Measurements from ENCODE around the gene SUPT6H. TPM values are rescaled to one million over a fixed set of nuclear protein-coding genes. Genes with fewer than 3 reads are reported as not detected.

The SUPT6H gene
- total RNA-seq, 2 experiments from 2014 or later: 81.4 to 87.1 TPM

- POLR2A ChIA-PET: no interaction called here
- H3K4me3 Mint-ChIP-seq: no peak overlapping the region
- peaks cover 43% of the 10 kb centered on the region for H3K36me3 Mint-ChIP-seq
- H3K9me3 Mint-ChIP-seq: no peaks in the 10 kb centered on the region
- H3K4me1 Mint-ChIP-seq: no peaks in the 10 kb centered on the region
- H3K27ac Mint-ChIP-seq: no peak overlapping the region
- ATAC-seq (ENCODE audit: low read depth): no peak
- H3K27me3 Mint-ChIP-seq: no peaks in the 10 kb centered on the region
- DNase-seq: no peak
Measured at GRCh38 chr17:28689011-28689410, 27.0 kb downstream of the SUPT6H start.

- Mint-ChIP-seq H3K27me3 (no peaks in the 10 kb centered on the region), H3K27ac (no peak overlapping the region), H3K36me3 (peaks cover 17% of the 10 kb centered on the region), H3K9me3 (no peaks in the 10 kb centered on the region), H3K4me3 (no peak overlapping the region), H3K4me1 (no peaks in the 10 kb centered on the region)
- no peak for ATAC-seq (ENCODE audit: low read depth)
- POLR2A ChIA-PET: no interaction called here
- DNase-seq: no peak
Measured at GRCh38 chr17:28693869-28694268, 31.9 kb downstream of the SUPT6H start.

DNA sequence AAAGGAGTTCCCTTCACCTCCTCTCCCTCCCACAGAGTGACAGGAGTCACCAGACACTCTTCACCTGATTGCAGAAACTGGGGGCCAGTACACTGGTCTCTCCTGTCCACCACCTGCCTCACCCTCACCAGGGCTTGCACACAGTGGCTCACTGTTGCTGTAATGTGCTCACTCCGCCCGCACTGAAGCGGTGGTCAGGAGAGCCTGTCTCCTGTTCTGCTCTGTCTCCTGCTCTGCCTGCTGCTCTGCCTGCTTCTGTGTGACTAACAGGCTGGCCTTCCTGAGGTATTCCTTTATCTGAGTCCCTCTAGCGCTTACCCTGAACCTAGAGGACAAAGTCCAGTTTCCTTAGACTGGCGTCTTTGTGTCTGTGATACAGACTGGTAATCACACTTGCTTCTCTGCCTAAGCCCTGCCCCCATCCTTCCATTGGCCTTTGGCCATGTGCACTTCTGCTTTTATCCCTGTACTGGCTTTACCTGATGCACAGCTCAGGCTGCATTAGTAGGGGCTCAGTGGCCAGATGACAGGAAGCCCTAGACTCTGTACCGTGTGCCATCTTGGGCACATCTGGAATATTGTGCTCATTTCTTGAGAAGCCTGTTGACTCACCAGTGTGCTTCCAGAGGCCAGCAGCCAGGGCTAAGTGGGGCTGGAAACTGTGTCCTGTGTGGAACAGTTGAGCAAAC lies 36.4 kb downstream of the SUPT6H start:
- Mint-ChIP-seq H3K4me3 (no peak overlapping the region), H3K27me3 (no peaks in the 10 kb centered on the region)
- POLR2A ChIA-PET: no interaction called here

GRCh38 chr17:28700278-28700677 lies 38.3 kb downstream of the SUPT6H start:
- Mint-ChIP-seq H3K27me3 (no peaks in the 10 kb centered on the region), H3K36me3 (peaks cover 9% of the 10 kb centered on the region), H3K9me3 (no peaks in the 10 kb centered on the region), H3K4me1 (no peaks in the 10 kb centered on the region), H3K4me3 (no peak overlapping the region), H3K27ac (no peak overlapping the region)
- ATAC-seq (ENCODE audit: low read depth) (no peak), DNase-seq (no peak)
- POLR2A ChIA-PET: no interaction called here

More for the DNA sequence above, 36.4 kb downstream of the SUPT6H start:
- ATAC-seq (ENCODE audit: low read depth) (no peak), DNase-seq (no peak)
- Mint-ChIP-seq H3K4me1 (no peaks in the 10 kb centered on the region), H3K36me3 (peaks cover 12% of the 10 kb centered on the region), H3K27ac (no peak overlapping the region), H3K9me3 (no peaks in the 10 kb centered on the region)

DNA sequence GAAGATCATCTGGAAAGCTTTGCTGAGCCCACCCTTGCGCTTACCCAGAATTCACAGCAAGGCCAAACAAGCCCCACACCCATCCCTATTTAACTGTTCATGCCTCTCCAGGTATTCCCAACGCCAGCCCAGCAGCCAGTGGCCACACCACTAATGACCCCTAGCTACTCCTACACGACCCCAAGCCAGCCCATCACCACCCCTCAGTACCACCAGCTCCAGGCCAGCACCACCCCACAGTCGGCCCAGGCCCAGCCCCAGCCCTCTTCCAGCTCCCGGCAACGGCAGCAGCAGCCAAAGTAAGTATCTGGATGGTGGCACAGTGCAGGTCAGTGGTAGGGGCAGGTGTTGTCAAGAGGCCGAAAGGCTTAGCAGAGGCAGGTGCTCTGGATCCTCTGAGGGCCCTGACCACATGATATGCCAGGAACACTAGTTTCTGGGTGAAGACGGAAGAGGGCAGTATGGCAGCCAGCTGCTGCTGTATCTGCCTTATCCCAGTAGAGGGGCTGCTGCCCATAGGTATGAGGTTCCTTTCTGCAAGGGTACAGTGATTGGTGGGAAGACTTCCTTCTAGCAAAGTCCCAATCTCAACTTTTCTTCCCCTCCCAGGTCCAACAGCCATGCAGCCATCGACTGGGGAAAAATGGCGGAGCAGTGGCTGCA lies 39.0 kb downstream of the SUPT6H start:
- Mint-ChIP-seq H3K9me3 (no peaks in the 10 kb centered on the region), H3K36me3 (peaks cover 9% of the 10 kb centered on the region)

GRCh38 chr17:28702026-28702751 lies 40.2 kb downstream of the SUPT6H start:
- Mint-ChIP-seq H3K36me3 (peaks cover 9% of the 10 kb centered on the region), H3K4me1 (peaks cover 1% of the 10 kb centered on the region), H3K9me3 (no peaks in the 10 kb centered on the region), H3K4me3 (no peak overlapping the region), H3K27me3 (no peaks in the 10 kb centered on the region), H3K27ac (peak overlapping the region; percentile 36)
- ATAC-seq (ENCODE audit: low read depth) (no peak), DNase-seq (no peak)
- POLR2A ChIA-PET: interaction anchor here (0.8 to 1.2 kb wide), 4 partner anchors 9 to 31 kb away, joined by 3 read pairs; partner anchors contain the start of gene RPL23A

More for the DNA sequence above, 39.0 kb downstream of the SUPT6H start:
- ATAC-seq (ENCODE audit: low read depth) (no peak), DNase-seq (no peak)
- H3K27ac Mint-ChIP-seq: peak overlapping the region; percentile 5
- no peaks in the 10 kb centered on the region for H3K4me1 Mint-ChIP-seq
- no peaks in the 10 kb centered on the region for H3K27me3 Mint-ChIP-seq
- POLR2A ChIA-PET: interaction anchor here (1.2 kb wide), 1 partner anchor 10 kb away, joined by 3 read pairs; no protein-coding TSS in a partner anchor
- H3K4me3 Mint-ChIP-seq: no peak overlapping the region

- Mint-ChIP-seq H3K27me3 (no peaks in the 10 kb centered on the region), H3K36me3 (peaks cover 9% of the 10 kb centered on the region), H3K4me1 (peaks cover 2% of the 10 kb centered on the region), H3K27ac (peak overlapping the region; percentile 36), H3K9me3 (no peaks in the 10 kb centered on the region), H3K4me3 (no peak overlapping the region)
- POLR2A ChIA-PET: interaction anchor here (0.8 kb wide), 3 partner anchors 12 to 32 kb away, joined by 3 read pairs; partner anchors contain the start of gene RPL23A
- DNase-seq (no peak), ATAC-seq (ENCODE audit: low read depth) (no peak)
Measured at GRCh38 chr17:28702752-28703150, 40.7 kb downstream of the SUPT6H start.

DNA sequence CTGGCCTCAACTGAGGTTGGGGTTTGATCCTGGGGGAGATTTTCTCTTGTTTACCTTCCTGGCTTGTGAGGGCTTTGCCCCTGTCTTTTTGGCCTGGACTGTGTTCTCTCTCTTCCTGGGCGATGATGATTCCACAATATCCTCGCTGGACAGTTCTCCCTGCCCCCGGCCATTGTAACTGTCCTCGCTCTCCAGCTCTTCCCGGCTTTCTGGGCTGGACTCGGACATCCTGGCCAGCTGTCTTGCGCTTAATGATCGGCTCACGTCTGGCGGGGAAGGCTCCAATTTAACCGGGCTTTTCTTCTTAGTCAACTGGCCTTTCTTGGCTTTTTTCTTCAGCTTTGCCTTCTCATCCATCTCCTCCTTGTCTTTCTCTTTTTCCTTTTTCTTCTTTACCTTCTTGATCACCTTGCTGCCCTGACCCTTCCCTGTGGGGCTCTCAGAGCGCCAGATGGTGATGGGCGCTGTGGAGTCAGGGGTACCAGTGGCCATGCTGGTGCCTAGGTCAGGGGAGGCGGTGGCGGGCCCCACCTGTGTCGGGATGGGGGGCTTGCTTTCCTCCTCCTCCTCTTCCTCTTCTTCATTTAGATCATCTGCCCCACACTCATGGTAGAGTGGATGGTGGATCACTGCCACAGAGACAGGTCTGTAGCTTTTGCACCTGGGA lies 41.7 kb downstream of the SUPT6H start:
- DNase-seq: no peak
- Mint-ChIP-seq H3K4me1 (peaks cover 5% of the 10 kb centered on the region), H3K36me3 (peaks cover 9% of the 10 kb centered on the region), H3K27ac (peak overlapping the region; percentile 49), H3K4me3 (no peak overlapping the region), H3K27me3 (no peaks in the 10 kb centered on the region), H3K9me3 (no peaks in the 10 kb centered on the region)
- no peak for ATAC-seq (ENCODE audit: low read depth)
- POLR2A ChIA-PET: no interaction called here

- Mint-ChIP-seq H3K36me3 (peaks cover 9% of the 10 kb centered on the region), H3K4me1 (peaks cover 5% of the 10 kb centered on the region), H3K4me3 (no peak overlapping the region), H3K27me3 (no peaks in the 10 kb centered on the region), H3K27ac (peak overlapping the region; percentile 17), H3K9me3 (no peaks in the 10 kb centered on the region)
- POLR2A ChIA-PET: interaction anchor here (1.2 kb wide), 1 partner anchor 42 kb away, joined by 4 read pairs; the partner anchor contains the start of genes SDF2 and SUPT6H
- no peak for ATAC-seq (ENCODE audit: low read depth)
- no peak for DNase-seq
Measured at GRCh38 chr17:28704219-28704858, 42.3 kb downstream of the SUPT6H start.

GRCh38 chr17:28705074-28705659 lies 43.2 kb downstream of the SUPT6H start:
- Mint-ChIP-seq H3K4me1 (peaks cover 5% of the 10 kb centered on the region), H3K27ac (peak overlapping the region; percentile 35), H3K9me3 (no peaks in the 10 kb centered on the region), H3K27me3 (no peaks in the 10 kb centered on the region), H3K4me3 (no peak overlapping the region), H3K36me3 (peaks cover 9% of the 10 kb centered on the region)
- ATAC-seq (ENCODE audit: low read depth) (no peak), DNase-seq (no peak)
- POLR2A ChIA-PET: interaction anchor here (1.2 kb wide), 1 partner anchor 43 kb away, joined by 4 read pairs; the partner anchor contains the start of genes SDF2 and SUPT6H

DNA sequence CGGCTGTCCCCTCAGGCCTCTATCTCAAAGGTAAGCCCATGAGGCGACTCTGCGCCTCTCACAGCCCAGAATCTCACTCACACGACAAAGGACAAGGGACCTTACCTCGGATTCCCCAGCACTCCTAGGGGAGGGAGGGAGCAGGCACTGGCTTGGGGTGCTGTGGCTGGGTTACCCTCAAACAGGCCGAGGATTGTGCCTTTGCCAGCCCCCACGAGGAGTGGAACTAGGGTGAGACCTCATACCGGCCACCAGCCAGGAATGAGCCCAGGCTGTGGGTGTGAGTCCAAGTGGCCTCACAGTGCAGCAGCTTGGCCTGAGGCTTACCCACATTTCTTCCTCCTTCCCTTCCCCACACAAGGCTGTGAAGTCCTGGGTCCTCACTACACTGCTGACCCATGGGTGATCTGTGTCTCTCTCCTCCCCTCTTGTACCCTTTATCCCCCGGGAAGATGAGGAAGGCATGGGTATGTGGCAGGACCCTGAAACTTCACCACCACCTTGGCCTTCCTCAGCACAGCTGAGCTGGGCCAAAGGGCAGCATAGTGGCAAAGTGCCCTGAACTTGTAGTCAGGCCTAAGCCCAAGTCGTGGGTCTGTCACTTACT lies 43.8 kb downstream of the SUPT6H start:
- no peak for ATAC-seq (ENCODE audit: low read depth)
- peaks cover 9% of the 10 kb centered on the region for H3K4me1 Mint-ChIP-seq
- peaks cover 8% of the 10 kb centered on the region for H3K36me3 Mint-ChIP-seq
- H3K9me3 Mint-ChIP-seq: no peaks in the 10 kb centered on the region
- no peaks in the 10 kb centered on the region for H3K27me3 Mint-ChIP-seq
- POLR2A ChIA-PET: interaction anchor here (1.2 kb wide), 2 partner anchors 44 kb away, joined by 3 to 4 read pairs; partner anchors contain the start of genes SDF2 and SUPT6H
- no peak overlapping the region for H3K4me3 Mint-ChIP-seq
- DNase-seq: no peak
- no peak overlapping the region for H3K27ac Mint-ChIP-seq
